ENCODE results near the gene VAT1L. TPM values are rescaled to one million over a fixed set of nuclear protein-coding genes. Genes with fewer than 3 reads are reported as not detected.
A peak's percentile ranks its signal among the peaks of the same experiment; 100 is the strongest.
"Not testable (repeated sequence)": the region's sequence is repeated elsewhere in the genome, so short reads cannot be mapped to it uniquely, and the experiment has no call there.

VAT1L gene
- total RNA-seq, 1 experiment from 2014 or later: not detected

- not testable (repeated sequence) for DNase-seq (ENCODE audit: low spot score)
Measured at GRCh38 chr16:77992381-77992780, 204.0 kb downstream of the VAT1L start.

GRCh38 chr16:77993111-77993985, 205.0 kb downstream of the VAT1L start:
- peak; percentile 19 for DNase-seq (ENCODE audit: low spot score)

- DNase-seq (ENCODE audit: low spot score): no peak
Measured at GRCh38 chr16:77995843-77996455, 207.6 kb downstream of the VAT1L start.

GRCh38 chr16:77998350-77999023, 210.1 kb downstream of the VAT1L start:
- DNase-seq (ENCODE audit: low spot score): no peak

GRCh38 chr16:78001451-78002025, 213.2 kb downstream of the VAT1L start:
- DNase-seq (ENCODE audit: low spot score): no peak

- DNase-seq (ENCODE audit: low spot score): peak; percentile 88
Measured at GRCh38 chr16:78002915-78003538, 214.7 kb downstream of the VAT1L start.

- no peak for DNase-seq (ENCODE audit: low spot score)
Measured at GRCh38 chr16:78004517-78004916, 216.2 kb downstream of the VAT1L start.

GRCh38 chr16:78005881-78006280, 217.5 kb downstream of the VAT1L start:
- DNase-seq (ENCODE audit: low spot score): no peak

- no peak for DNase-seq (ENCODE audit: low spot score)
Measured at GRCh38 chr16:78007121-78007520, 218.8 kb downstream of the VAT1L start.

GRCh38 chr16:78022347-78023060, 234.1 kb downstream of the VAT1L start, which contains the start of gene CLEC3A:
Gene CLEC3A (plus strand): TSS chr16:78022548. CDS start chr16:78022627, 79 bp downstream.
- DNase-seq (ENCODE audit: low spot score): no peak

GRCh38 chr16:78024159-78024558, 235.8 kb downstream of the VAT1L start:
- no peak for DNase-seq (ENCODE audit: low spot score)

GRCh38 chr16:78025631-78026030, 237.3 kb downstream of the VAT1L start:
- DNase-seq (ENCODE audit: low spot score): no peak

- DNase-seq (ENCODE audit: low spot score): no peak
Measured at GRCh38 chr16:78028018-78028417, 239.7 kb downstream of the VAT1L start.

Other genes with a start within 250 kb of the VAT1L start
- 1.5 and 2.8 TPM in 2 replicates for gene NUDT7, start 66.0 kb upstream of the VAT1L start, total RNA-seq (2014; rRNA removed; shearing (Covaris generic))
- gene CLEC3A, start 234.0 kb downstream of the VAT1L start, total RNA-seq (2014; rRNA removed; shearing (Covaris generic)): 64.6 and 71.2 TPM in 2 replicates